OCI-LY3 (cell line): ENCODE data around the gene VWA7.

Source experiments
- CTCF ChIP-seq: fragments of 200-600, 300-600 bp; sonication (generic); IDR thresholded peaks from 2 replicates; pipeline ENCODE4 v1.5.1; 2014; ENCODE audit warnings: antibody characterized with exemption, low read length, low read depth
- EZH2phosphoT487 ChIP-seq: fragments of 200-600 bp; shearing (Covaris generic); IDR thresholded peaks from 2 replicates; pipeline ENCODE4 v1.6.1; 2018; ENCODE audit warnings: antibody characterized with exemption, mixed run types, low read depth

GRCh38 chr6:31717499-31718222 is 59.5 kb downstream of the VWA7 start:
- TF ChIP-seq CTCF, result peak; percentile 9; the same call in 1 of the 2 replicates
- TF ChIP-seq EZH2phosphoT487, result no peak
